ENCODE measurements around the gene CUBN.

Gene CUBN

GRCh38 chr10:17129741-17130140 lies at the start of gene CUBN:
CUBN (minus strand) TSS chr10:17129811; CDS start chr10:17129765, 46 bp downstream.
- no peak for DNase-seq (ENCODE audit: low read depth)

- DNase-seq (ENCODE audit: low read depth) = no peak
Observed at GRCh38 chr10:17179002-17179401, 49.4 kb upstream of the CUBN start.

GRCh38 chr10:17178006-17178405 lies 48.4 kb upstream of the CUBN start:
- DNase-seq (ENCODE audit: low read depth) = no peak

GRCh38 chr10:17177014-17177413 lies 47.4 kb upstream of the CUBN start:
- DNase-seq (ENCODE audit: low read depth) = no peak

GRCh38 chr10:17176091-17176490 lies 46.5 kb upstream of the CUBN start:
- no peak for DNase-seq (ENCODE audit: low read depth)

- no peak for DNase-seq (ENCODE audit: low read depth)
Observed at GRCh38 chr10:17175551-17175950, 45.9 kb upstream of the CUBN start.

DNA sequence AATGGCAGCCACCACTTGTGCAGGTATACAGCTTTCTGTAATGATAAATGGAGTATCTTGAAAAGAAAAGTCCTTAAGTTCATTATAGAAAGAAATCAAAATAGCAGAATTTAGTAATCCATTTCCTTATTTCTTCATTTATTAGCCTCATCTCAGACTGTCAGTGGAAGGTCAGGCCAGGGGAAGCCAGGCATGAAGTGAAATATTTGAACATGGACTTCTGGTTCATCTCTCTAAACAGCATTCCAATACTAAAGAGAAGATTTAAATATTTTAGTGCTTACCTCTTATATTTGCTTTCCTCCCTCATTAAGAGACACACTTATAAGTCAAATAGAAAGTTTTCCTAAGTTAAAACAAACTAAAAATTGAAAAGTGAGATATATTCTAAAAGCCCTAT lies 45.0 kb upstream of the CUBN start:
- DNase-seq (ENCODE audit: low read depth) = no peak

DNA sequence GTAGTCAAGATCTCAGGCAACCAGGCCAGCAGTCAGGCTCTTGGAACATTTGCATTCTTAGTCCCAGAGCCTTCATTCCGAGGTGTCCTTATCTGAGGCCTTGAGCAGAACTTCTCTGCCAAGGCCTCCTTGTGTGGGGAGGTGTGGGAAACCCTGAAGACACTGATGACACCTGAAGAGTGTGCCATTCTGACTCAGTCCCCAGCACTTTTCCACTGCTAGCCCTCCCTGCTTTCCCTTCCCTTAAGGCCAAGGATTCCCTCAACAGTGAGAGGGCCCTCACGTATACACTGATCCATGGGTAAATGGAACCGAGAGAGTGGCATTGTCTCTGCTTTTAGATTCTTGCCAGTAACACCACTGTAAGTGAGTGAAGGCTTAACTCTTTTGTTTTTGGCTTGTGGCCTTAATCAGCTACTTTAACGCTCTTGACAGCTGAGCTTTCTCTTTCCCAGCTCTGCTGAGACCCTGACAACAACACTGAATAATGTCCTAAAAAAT lies 41.6 kb upstream of the CUBN start:
- no peak for DNase-seq (ENCODE audit: low read depth)

DNA sequence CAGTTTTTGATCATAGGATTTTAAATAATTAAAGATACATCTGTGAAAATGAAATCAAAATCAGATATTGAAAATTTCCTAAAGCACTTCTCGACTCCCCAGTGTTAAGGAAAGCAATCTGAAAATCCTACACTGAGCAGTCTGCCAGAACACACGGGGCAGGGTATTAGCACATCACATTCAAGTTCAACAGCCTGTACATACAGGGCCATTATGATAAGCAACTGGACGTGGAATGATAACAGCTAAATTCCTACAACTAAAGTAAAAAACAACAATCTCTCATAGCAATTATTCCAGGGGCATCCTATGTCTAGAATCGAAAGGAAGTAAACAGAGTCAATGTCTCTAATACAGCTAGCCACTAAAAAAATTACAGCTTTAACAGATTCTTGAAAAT lies 40.2 kb upstream of the CUBN start:
- DNase-seq (ENCODE audit: low read depth) = no peak

DNA sequence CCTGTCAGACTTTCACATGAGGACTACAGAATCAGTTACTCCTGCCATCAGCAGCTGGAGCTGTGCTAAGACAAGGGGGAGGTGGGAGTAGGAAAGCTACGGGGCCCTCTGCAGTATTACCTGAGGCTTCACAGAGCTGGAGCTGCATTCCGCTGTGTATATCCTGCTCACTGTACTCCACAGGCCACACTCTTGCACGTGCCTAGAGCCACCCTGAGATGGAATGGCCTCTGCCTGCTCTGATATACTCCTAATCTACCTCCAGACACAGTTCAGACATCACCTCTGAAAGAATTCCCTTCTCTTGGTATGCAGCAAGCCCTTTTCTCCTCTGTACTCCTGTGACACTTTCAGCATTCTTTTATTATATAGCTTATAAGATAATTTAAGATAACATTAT lies 37.1 kb upstream of the CUBN start:
- no peak for DNase-seq (ENCODE audit: low read depth)

GRCh38 chr10:17162828-17163227 lies 33.2 kb upstream of the CUBN start:
- no peak for DNase-seq (ENCODE audit: low read depth)

GRCh38 chr10:17161775-17162174 lies 32.2 kb upstream of the CUBN start:
- no peak for DNase-seq (ENCODE audit: low read depth)

DNA sequence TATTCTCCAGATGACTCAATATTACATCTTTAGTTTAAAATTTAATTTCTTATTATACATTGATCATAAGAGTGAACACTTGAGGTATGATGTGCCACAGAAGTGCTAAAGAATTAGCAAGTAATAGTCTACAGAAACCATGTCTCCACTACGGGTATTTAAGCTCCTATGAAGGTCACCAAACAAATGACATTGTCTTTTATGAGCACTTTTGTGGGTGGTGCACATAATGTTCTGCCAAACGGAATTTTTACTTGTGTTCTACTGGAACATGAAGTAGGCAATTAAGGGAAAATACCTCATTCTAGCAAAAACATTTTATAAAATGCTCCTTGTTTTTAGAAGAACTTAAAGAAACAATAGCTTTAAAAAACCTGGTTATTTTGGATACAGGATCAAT lies 27.4 kb upstream of the CUBN start:
- DNase-seq (ENCODE audit: low read depth) = no peak

GRCh38 chr10:17155826-17156225 lies 26.2 kb upstream of the CUBN start:
- no peak for DNase-seq (ENCODE audit: low read depth)

GRCh38 chr10:17154116-17154515 lies 24.5 kb upstream of the CUBN start:
- no peak for DNase-seq (ENCODE audit: low read depth)

DNA sequence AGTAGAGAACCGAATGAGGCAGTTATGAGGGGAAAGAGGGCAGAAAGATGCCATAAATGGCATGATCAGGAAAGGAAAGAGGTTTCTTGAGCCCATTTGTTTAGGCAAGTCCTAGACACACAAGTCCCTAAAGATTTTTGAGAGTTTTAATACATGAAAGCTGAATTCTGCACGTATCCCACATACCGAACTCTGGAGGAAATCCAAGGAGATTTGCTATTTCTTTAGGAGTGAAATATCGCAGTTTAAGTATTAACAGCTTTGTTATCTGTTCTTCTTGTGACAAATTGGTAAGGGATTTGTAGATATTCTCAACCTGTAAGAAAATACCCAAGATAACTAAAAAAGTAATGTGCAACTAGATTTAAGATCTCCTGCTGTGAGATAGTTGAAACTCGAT lies 23.7 kb upstream of the CUBN start:
- DNase-seq (ENCODE audit: low read depth) = no peak

- DNase-seq (ENCODE audit: low read depth) = no peak
Observed at GRCh38 chr10:17151716-17152115, 22.1 kb upstream of the CUBN start.

DNA sequence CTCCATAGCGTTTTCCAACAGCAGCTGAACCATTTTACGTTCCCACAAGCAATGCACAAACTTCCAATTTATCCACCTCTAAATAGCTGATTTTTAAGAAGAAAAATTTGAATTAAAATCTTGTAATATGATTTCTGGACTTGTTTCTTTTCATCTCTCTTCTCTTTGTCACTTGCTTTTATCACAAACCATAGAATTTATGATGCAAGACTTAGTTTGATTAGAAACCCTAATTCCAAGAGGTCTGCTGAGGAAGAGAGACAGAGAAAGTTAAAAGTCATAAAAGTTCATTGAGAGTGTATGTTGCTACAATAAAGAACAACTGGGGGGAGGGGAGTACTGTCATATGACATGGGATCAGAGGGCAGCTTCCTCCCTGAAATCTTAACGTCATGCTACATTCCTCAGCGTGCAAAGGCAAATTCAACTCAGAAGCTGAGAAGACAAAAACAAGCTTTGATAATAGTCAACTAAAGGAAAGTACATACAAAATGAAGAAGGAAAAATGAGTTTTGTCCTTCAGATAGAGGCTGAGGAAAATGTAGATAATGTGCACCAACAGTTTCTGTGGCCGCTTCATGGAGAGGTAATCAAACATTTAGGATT lies 18.4 kb upstream of the CUBN start:
- no peak for DNase-seq (ENCODE audit: low read depth)

DNA sequence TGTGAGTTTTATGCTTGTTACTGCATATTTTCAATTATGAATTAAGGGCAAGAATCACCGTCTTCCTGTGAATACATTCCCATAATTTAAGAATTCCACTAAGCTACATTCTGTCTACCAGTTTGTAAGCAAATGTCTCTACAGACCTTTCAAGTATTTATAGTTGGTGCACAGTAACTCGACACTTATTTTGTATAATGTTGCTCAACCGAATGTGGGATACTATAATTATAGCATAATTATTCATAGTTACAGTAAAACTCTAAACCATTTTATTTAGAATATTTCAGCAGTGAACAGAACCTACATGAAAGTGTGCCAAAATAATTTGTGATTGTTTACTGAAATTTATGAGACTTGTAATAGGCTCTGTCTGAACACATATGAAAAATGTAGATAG lies 17.3 kb upstream of the CUBN start:
- no peak for DNase-seq (ENCODE audit: low read depth)

- DNase-seq (ENCODE audit: low read depth) = no peak
Observed at GRCh38 chr10:17145239-17145638, 15.6 kb upstream of the CUBN start.

DNA sequence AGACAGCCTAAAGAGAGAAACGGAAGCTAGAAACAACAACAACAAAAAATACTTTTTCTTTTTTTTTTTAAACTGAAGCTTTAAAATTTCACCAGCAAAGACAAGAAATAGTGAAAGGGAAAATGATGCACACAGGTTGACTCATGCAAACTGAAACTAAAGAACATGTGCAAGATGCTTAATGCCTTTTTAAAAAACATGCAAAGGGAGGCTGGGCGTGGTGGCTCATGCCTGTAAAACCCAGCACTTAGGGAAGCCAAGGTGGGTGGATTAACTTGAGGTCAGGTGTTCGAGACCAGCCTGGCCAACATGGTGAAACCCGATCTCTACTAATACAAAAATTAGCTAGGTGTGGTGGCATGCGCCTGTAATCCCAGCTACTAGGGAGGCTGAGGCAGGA lies 15.1 kb upstream of the CUBN start:
- no peak for DNase-seq (ENCODE audit: low read depth)

DNA sequence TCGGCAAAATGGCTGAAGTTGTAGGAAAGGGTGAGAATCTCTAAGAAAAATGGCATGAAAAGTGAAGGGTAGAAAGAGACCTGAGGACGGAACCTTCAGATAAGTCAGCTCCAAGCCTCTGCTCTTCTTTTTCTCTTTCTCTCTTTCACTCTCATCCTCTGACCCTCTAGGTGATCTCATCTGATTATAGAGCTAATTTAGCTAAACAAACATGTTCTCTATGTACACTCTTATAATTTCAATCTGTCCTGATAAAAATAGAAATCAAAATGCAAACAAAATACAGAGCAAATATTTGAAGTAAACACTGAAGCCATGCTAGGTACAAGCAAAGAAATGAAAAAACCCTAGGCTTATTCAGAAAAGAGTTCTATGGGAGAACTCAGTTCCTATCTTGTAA lies 14.4 kb upstream of the CUBN start:
- DNase-seq (ENCODE audit: low read depth) = no peak

DNA sequence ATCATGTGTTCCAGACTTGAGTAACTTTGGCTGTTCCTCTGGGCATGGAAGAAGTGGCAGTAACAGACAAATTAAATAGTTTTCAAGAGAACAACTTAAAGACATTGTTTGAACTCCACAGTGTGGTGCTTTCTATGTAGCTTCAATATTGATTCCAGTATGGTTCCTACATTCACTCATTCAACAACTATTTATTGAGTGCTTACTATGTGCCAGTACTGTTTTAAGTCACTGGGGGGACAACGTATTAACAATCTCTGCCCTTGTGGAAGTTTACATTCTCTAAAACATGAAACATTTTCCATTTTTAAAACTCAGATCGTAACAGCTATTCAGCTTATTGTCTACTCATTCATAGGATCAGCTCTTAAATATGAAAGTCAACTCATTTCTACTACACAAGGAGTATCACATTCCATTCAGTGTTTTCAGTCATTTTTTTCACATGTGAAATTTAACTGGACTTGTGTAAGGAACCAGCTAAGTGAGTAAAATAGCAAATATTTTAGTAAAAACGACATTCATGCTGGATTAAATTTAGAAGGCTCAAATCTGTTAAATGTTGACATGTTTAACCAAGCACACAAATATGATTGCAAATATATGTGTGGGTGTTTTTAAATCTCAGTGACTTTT lies 13.6 kb upstream of the CUBN start:
- no peak for DNase-seq (ENCODE audit: low read depth)
